Pancreas (tissue), 10 donors: Measurements from ENCODE around the gene CNNM3. TPM values are rescaled to one million over a fixed set of nuclear protein-coding genes. Genes with fewer than 3 reads are reported as not detected.
"Not testable (repeated sequence)": the region's sequence is repeated elsewhere in the genome, so short reads cannot be mapped to it uniquely, and the experiment has no call there.

Experiments
- ATAC-seq, 4 donors: fragments of 200-7000 bp; cut with Tn5 transposase; one replicate each; pipeline versions ENCODE4 v1.8.0 to v1.9.1; 2020; ENCODE audit warnings: mild to moderate bottlenecking in 4 of 4, moderate library complexity in 4 of 4
- DNase-seq, 6 donors: peaks; one replicate each; pipeline ENCODE4 v3.0.0-alpha.2; 2020
- FAIRE-seq: peaks from 2 replicates; lab custom pipeline; 2012; peaks lifted over from hg19 to GRCh38; lab: Jason Lieb, UNC
- H3K27ac ChIP-seq, 4 donors: fragments of 200-600 bp; sonication (generic); 1 replicate in 3 of 4; 2 replicates in 1 of 4; pipeline versions ENCODE4 v1.5.0 to v1.8.0; 2020
- H3K27me3 ChIP-seq, 4 donors: fragments of 200-600 bp; one replicate each; pipeline ENCODE4 v1.8.0; 2021
- H3K36me3 ChIP-seq, 3 donors: fragments of 200-600 bp; sonication (generic) in 1 of 3; one replicate each; pipeline versions ENCODE4 v1.5.0 to v1.8.0; 2020 to 2021
- H3K4me1 ChIP-seq, 3 donors: fragments of 200-600 bp; one replicate each; pipeline ENCODE4 v1.8.0; 2021
- H3K4me3 ChIP-seq, 4 donors: fragments of 200-600 bp; sonication (generic) in 2 of 4; one replicate each; pipeline versions ENCODE4 v1.5.0 to v1.8.0; 2020 to 2021
- H3K9me3 ChIP-seq, 4 donors: fragments of 200-600 bp; one replicate each; pipeline ENCODE4 v1.8.0; 2021
- WGBS, 2 donors: extraction: QIAGEN DNeasy Blood & Tissue Kit; methylation state at CpG; one replicate each; pipeline ENCODE4 v1.1.7; 2013; 5-methylcytosine and 5-hydroxymethylcytosine counted together
- intact Hi-C, 3 donors: fragments of 100-400 bp; cut with DNase I; formaldehyde crosslinking; loops; one replicate each; pipeline versions ENCODE4 v1.11.1 to v1.14.2; 2022
- polyA plus RNA-seq, 2 donors: library from polyadenylated mRNA; stranded (reverse); fragments of 200-250 nt; gene quantifications; one replicate each; pipeline ENCODE4 v1.2.3, GENCODE V29; 2013
- total RNA-seq, 6 donors: library from RNA; stranded (reverse); fragmentation: NEBNext Ultra II Directional in 4 of 6; extraction: Animal tissue kit (Norgen Biotek cat#: 25700) in 4 of 6; gene quantifications; one replicate each; pipeline versions ENCODE4 v1.2.1 to v1.2.4, GENCODE V29; 2021 to 2023
- TF ChIP-seq, protein P1 (sequence below), 4 donors: fragments of 200-600 bp; sonication (generic) in 3 of 4; IDR thresholded peaks; one replicate each; pipeline versions ENCODE4 v1.5.0 to v1.8.0; 2021; ENCODE audit warnings: antibody characterized with exemption in 4 of 4
- donor health status: healthy with polysubstance abuse.
- donor health status: DM: no; HTN: no; CAD: no; lungs with moderate emphysema.
- donor health status: DM: no; HTN: no; CAD: no.
- donor health status: control.
- donor health status: control.
- donor health status: Bipolar disorder and iron deficiency.
- donor health status: DM: yes; HTN: yes; CAD: no.
- donor health status: DM: no; HTN: no; CAD: no.
- donor health status: DM: no; HTN: no; CAD: no.
- donor health status: DM: yes; HTN: yes; CAD: no.

CNNM3 gene
- total and polyA plus RNA-seq, 8 donors, result 13.6 to 35.1 (median 25.1) TPM

DNA sequence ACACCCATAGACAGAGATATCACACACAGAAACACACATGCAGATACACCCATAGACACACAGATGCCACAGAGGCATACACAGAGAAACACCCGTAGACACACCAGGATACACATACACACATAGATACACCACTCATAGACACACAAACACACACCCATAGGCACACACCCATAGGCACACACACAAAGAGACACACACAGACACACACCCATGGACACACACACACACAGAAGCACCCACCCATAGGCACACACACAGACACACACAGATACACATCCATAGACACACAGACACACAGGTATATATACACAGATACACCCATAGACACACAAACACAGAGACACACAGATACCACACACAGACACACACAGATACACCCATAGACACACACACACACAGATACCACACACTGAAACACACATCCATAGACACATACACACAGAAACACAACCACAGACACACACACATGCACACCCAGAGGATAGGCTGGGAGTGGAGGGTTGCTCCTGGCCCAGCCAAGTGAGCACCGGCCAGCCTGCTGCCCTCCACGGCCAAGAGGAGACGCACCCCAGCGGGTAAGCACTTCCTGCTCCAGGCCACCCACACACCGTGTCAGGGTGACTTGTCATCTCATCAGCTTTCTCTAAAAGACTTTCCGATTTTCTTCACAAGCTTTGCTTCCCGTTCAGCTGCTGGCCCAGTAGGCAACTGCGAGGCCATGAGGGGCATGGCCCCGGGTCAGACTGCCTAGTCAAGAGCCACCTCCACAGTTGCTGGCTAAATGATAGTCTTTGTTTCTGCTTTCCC lies 14.1 kb upstream of the CNNM3 start:
- no peaks in the 10 kb centered on the region for H3K36me3 ChIP-seq
- no peak for ATAC-seq
- H3K27ac ChIP-seq, result no peak overlapping the region
- FAIRE-seq, result no peak
- H3K9me3 ChIP-seq, result no peaks in the 10 kb centered on the region
- WGBS, 2 donors, result 86 to 92% methylated on average over 10 of the region's 10 CpGs
- no peaks in the 10 kb centered on the region for H3K27me3 ChIP-seq
- intact Hi-C loops, result loop anchor here in 1 of 3 donors (10.0 kb wide), 1 partner anchor 197 kb away; no protein-coding TSS in a partner anchor
- H3K4me3 ChIP-seq, result no peak overlapping the region
- no peaks in the 10 kb centered on the region for H3K4me1 ChIP-seq
- TF ChIP-seq, protein P1, sequence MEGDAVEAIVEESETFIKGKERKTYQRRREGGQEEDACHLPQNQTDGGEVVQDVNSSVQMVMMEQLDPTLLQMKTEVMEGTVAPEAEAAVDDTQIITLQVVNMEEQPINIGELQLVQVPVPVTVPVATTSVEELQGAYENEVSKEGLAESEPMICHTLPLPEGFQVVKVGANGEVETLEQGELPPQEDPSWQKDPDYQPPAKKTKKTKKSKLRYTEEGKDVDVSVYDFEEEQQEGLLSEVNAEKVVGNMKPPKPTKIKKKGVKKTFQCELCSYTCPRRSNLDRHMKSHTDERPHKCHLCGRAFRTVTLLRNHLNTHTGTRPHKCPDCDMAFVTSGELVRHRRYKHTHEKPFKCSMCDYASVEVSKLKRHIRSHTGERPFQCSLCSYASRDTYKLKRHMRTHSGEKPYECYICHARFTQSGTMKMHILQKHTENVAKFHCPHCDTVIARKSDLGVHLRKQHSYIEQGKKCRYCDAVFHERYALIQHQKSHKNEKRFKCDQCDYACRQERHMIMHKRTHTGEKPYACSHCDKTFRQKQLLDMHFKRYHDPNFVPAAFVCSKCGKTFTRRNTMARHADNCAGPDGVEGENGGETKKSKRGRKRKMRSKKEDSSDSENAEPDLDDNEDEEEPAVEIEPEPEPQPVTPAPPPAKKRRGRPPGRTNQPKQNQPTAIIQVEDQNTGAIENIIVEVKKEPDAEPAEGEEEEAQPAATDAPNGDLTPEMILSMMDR (IDR thresholded peaks at IDR 0.05), result no peak
- no peak for DNase-seq

DNA sequence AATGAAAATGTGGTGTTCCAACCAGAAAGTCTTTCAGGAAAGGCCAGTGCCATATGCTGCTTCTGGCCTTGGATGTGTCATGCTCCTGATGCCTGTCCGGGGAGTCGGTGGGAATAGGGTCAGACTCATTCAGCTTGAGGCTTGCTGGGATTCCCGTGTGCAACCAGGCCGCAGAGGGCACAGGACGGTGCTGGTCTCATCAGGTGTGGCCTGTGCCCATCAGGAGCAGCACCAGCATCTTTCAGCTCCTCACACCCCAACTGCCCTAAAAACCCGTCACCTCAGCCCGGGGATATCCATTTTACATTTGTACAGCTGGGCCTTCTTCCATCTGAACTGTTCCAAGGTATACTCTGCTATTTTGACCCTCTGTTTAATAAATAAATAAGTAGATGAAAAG lies 13.3 kb upstream of the CNNM3 start:
- TF ChIP-seq, protein P1 (IDR thresholded peaks at IDR 0.05), result no peak
- FAIRE-seq, result no peak
- Histone ChIP-seq H3K27ac (no peak overlapping the region), H3K9me3 (no peaks in the 10 kb centered on the region), H3K4me3 (no peak overlapping the region), H3K4me1 (no peaks in the 10 kb centered on the region), H3K36me3 (no peaks in the 10 kb centered on the region), H3K27me3 (no peaks in the 10 kb centered on the region)
- ATAC-seq, result no peak
- intact Hi-C loops, result loop anchor here in 1 of 3 donors (10.0 kb wide), 1 partner anchor 198 kb away; no protein-coding TSS in a partner anchor
- 84 to 86% methylated on average over 7 of the region's 7 CpGs for WGBS, 2 donors
- DNase-seq, result no peak

DNA sequence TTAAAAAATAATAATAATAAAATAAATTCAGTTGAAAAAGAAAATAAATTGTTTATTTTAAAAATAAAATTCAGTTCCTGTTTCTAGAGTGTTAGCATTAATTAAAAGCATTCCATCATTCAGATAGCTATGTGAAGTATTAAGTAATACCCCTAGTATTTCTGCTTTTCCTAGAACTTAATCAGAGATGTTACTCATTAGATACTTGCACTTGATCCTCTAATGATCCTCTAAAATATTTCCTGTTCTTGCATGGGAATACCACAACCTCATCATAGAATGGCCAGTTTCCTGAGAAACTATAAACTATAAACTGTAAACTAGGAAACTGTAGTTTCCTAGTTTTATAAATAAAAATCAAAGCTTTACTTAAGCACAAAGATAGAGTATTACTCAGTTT lies 11.1 kb upstream of the CNNM3 start:
- no peak overlapping the region for H3K4me3 ChIP-seq
- H3K4me1 ChIP-seq, result no peaks in the 10 kb centered on the region
- no peaks in the 10 kb centered on the region for H3K27me3 ChIP-seq
- no peak overlapping the region for H3K27ac ChIP-seq
- ATAC-seq (no peak), FAIRE-seq (no peak), DNase-seq (no peak)
- TF ChIP-seq, protein P1 (IDR thresholded peaks at IDR 0.05), result no peak
- intact Hi-C loops, result loop anchor here in 1 of 3 donors (10.0 kb wide), 1 partner anchor 200 kb away; no protein-coding TSS in a partner anchor
- no peaks in the 10 kb centered on the region for H3K36me3 ChIP-seq
- H3K9me3 ChIP-seq, result no peaks in the 10 kb centered on the region

DNA sequence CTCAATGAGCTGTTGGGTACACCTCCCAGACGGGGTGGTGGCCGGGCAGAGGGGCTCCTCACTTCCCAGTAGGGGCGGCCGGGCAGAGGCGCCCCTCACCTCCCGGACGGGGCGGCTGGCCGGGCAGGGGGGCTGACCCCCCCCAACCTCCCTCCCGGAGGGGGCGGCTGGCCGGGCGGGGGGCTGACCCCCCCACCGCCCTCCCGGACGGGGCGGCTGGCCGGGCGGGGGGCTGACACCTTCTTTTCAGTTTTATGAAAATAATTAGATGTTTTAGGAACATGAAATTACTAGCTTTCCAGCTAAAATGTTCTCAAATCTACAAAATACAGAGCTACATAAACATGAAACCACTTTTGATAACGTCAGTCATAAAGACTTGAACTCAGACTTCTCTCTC lies 10.1 kb upstream of the CNNM3 start:
- not testable (repeated sequence) for H3K27me3 ChIP-seq, ATAC-seq, H3K4me3 ChIP-seq, H3K9me3 ChIP-seq, H3K4me1 ChIP-seq, FAIRE-seq, H3K36me3 ChIP-seq, DNase-seq
- WGBS, 2 donors, result 92 to 93% methylated on average over 11 to 17 of the region's 20 CpGs
- intact Hi-C loops, result loop anchor here in 1 of 3 donors (10.0 kb wide), 1 partner anchor 201 kb away; no protein-coding TSS in a partner anchor
- peak overlapping the region in 1 of 4 donors; percentile 3 for H3K27ac ChIP-seq

DNA sequence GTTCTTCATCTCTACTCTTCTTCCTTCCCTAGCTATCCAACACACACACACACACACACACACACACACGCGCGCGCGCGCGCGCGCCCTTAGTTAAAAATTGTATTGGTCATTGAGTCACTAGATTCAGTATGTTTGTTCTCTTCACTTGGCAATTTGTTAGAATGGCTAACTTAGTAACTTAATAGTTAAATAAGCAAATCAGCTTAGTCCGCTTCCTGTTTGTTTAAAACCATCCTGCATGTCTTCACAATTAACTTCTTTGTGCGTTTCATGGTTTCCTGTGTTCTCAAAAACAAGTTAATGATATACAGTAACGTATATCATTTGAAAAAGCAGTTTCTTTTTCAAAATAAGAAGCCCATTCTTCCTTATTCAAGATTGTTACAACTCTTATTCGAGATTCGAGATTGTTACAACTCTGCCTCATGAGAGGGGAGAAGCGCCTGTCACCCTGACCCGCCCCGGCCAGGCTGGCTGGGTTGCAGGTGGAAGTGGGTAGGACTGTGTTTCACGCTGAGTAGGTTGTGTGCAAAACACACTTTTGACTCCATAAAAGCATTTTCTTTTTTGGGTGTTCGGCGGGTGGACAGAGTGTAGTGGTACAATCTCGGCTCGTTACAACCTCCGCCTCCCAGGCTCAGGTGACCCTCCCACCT lies 9.5 kb upstream of the CNNM3 start:
- DNase-seq (no peak), ATAC-seq (peak in 2 of 4 donors; percentile 39 to 44), FAIRE-seq (no peak)
- no peaks in the 10 kb centered on the region for H3K36me3 ChIP-seq
- no peaks in the 10 kb centered on the region for H3K9me3 ChIP-seq
- WGBS, 2 donors, result 77 to 81% methylated on average over 23 of the region's 23 CpGs
- H3K27me3 ChIP-seq, result no peaks in the 10 kb centered on the region
- intact Hi-C loops, result loop anchor here in 1 of 3 donors (10.0 kb wide), 1 partner anchor 202 kb away; no protein-coding TSS in a partner anchor
- no peaks in the 10 kb centered on the region for H3K4me1 ChIP-seq
- peak overlapping the region in 1 of 4 donors; percentile 10 for H3K27ac ChIP-seq
- TF ChIP-seq, protein P1 (IDR thresholded peaks at IDR 0.05), result no peak
- H3K4me3 ChIP-seq, result no peak overlapping the region
